CD14-positive monocyte (primary cell): ENCODE measurements around the gene MSI2. TPM values are rescaled to one million over a fixed set of nuclear protein-coding genes. Genes with fewer than 3 reads are reported as not detected.

Experiments
- DNase-seq, 3 donors: peaks; one replicate each; pipeline ENCODE4 v3.0.0-alpha.2; 2011 to 2022
- H2AFZ ChIP-seq: 2 replicates; pipeline ENCODE4 v1.6.0; 2012; ENCODE audit warnings: mild to moderate bottlenecking, low read depth, low read length, inconsistent platforms; ENCODE audit not compliant: insufficient read depth, poor library complexity, severe bottlenecking
- H3K27ac ChIP-seq, 2 donors: 1 replicate in 1 of 2; 2 replicates in 1 of 2; pipeline ENCODE4 v1.5.1; 2012 to 2013; ENCODE audit warnings: low read length in 2 of 2, control low read depth in 1 of 2, inconsistent platforms in 1 of 2, low read depth in 1 of 2, mild to moderate bottlenecking in 1 of 2
- H3K27me3 ChIP-seq, 2 donors: one replicate each; pipeline versions ENCODE4 v1.6.0 to v1.6.1; 2011 to 2013; ENCODE audit warnings: low read length in 2 of 2; ENCODE audit not compliant: control insufficient read depth in 2 of 2, insufficient read depth in 2 of 2
- H3K36me3 ChIP-seq, 2 donors: replicated peaks in 1 of 2; 1 replicate in 1 of 2; 2 replicates in 1 of 2; pipeline versions ENCODE4 v1.5.1 to v1.6.1; 2012 to 2013; ENCODE audit warnings: low read length in 2 of 2, control low read depth in 1 of 2, inconsistent platforms in 1 of 2, mild to moderate bottlenecking in 1 of 2; ENCODE audit not compliant: insufficient read depth in 2 of 2, control insufficient read depth in 1 of 2
- H3K4me1 ChIP-seq, 2 donors: 1 replicate in 1 of 2; 2 replicates in 1 of 2; pipeline versions ENCODE4 v1.5.1 to v1.6.1; 2012 to 2013; ENCODE audit warnings: low read length in 2 of 2, control low read depth in 1 of 2, inconsistent platforms in 1 of 2, mild to moderate bottlenecking in 1 of 2, moderate library complexity in 1 of 2; ENCODE audit not compliant: insufficient read depth in 2 of 2, control insufficient read depth in 1 of 2
- H3K4me2 ChIP-seq: replicated peaks from 2 replicates; pipeline ENCODE3; 2012; ENCODE audit warnings: low read length, moderate library complexity, mild to moderate bottlenecking; ENCODE audit not compliant: poor library complexity, severe bottlenecking; ENCODE audit errors: extremely low read depth
- H3K4me3 ChIP-seq, 3 experiments: fragments of 200-600 bp in 1 of 3; sonication (generic) in 1 of 3; replicated peaks in 1 of 3; 1 replicate in 2 of 3; 2 replicates in 1 of 3; pipeline ENCODE4 v1.5.1; 2011 to 2013; ENCODE audit warnings: low read length in 3 of 3, mild to moderate bottlenecking in 3 of 3, control low read depth in 2 of 3, low read depth in 2 of 3, inconsistent platforms in 1 of 3, moderate library complexity in 1 of 3
- H3K79me2 ChIP-seq: 2 replicates; pipeline ENCODE4 v1.6.0; 2012; ENCODE audit warnings: mild to moderate bottlenecking, control low read depth, inconsistent platforms, low read length, moderate library complexity; ENCODE audit not compliant: insufficient read depth
- H3K9ac ChIP-seq: 2 replicates; pipeline ENCODE4 v1.6.0; 2017; ENCODE audit warnings: low read length, mild to moderate bottlenecking; ENCODE audit not compliant: insufficient read depth, poor library complexity, severe bottlenecking
- H3K9me3 ChIP-seq, 2 donors: replicated peaks in 1 of 2; 1 replicate in 1 of 2; 2 replicates in 1 of 2; pipeline versions ENCODE4 v1.5.1 to v1.6.1; 2012 to 2013; ENCODE audit warnings: low read length in 2 of 2, control low read depth in 1 of 2; ENCODE audit not compliant: control insufficient read depth in 1 of 2, insufficient read depth in 1 of 2
- H4K20me1 ChIP-seq: 2 replicates; pipeline ENCODE4 v1.6.0; 2012; ENCODE audit warnings: mild to moderate bottlenecking, low read length, control low read depth, moderate library complexity; ENCODE audit not compliant: insufficient read depth
- H3K27ac Mint-ChIP-seq, 7 donors: one replicate each; pipeline ENCODE4 v1.8.0; 2020; ENCODE audit warnings: mild to moderate bottlenecking in 7 of 7, mixed read lengths in 7 of 7, moderate library complexity in 6 of 7, inconsistent platforms in 2 of 7
- H3K27me3 Mint-ChIP-seq, 3 donors: one replicate each; pipeline ENCODE4 v1.8.0; 2021 to 2022; ENCODE audit warnings: low read depth in 3 of 3, mild to moderate bottlenecking in 3 of 3, mixed read lengths in 3 of 3, moderate library complexity in 3 of 3, inconsistent platforms in 1 of 3
- H3K36me3 Mint-ChIP-seq, 2 donors: one replicate each; pipeline ENCODE4 v1.8.0; 2020; ENCODE audit warnings: mixed read lengths in 2 of 2, inconsistent platforms in 1 of 2, mild to moderate bottlenecking in 1 of 2
- H3K4me1 Mint-ChIP-seq: one replicate; pipeline ENCODE4 v1.8.0; 2020; ENCODE audit warnings: mild to moderate bottlenecking, mixed read lengths
- H3K4me3 Mint-ChIP-seq, 2 donors: one replicate each; pipeline ENCODE4 v1.8.0; 2020; ENCODE audit warnings: mild to moderate bottlenecking in 2 of 2, mixed read lengths in 2 of 2, moderate library complexity in 1 of 2
- H3K9me3 Mint-ChIP-seq, 7 donors: one replicate each; pipeline ENCODE4 v1.8.0; 2020 to 2022; ENCODE audit warnings: mixed read lengths in 7 of 7, mild to moderate bottlenecking in 6 of 7, moderate library complexity in 6 of 7, inconsistent platforms in 2 of 7
- WGBS: methylation state at CpG from one replicate; pipeline ENCODE4 v1.1.5; 2013; ENCODE audit warnings: missing lambda C conversion rate; ENCODE audit not compliant: insufficient coverage; 5-methylcytosine and 5-hydroxymethylcytosine counted together
- intact Hi-C, 2 donors: fragments of 100-400 bp; cut with micrococcal nuclease; formaldehyde crosslinking; loops; one replicate each; pipeline versions ENCODE4 v1.15.0 to v1.15.1; 2023
- polyA plus RNA-seq, 3 donors: library from polyadenylated mRNA; depleted of rRNA in 1 of 3; unstranded in 2 of 3; stranded (reverse) in 1 of 3; fragments of 300-500 nt in 2 of 3; fragments of >200 nt in 1 of 3; fragmentation: Illumina TruSeq in 2 of 3; gene quantifications; 1 replicate in 2 of 3; 2 replicates in 1 of 3; pipeline ENCODE4 v1.2.3, GENCODE V29; 2012 to 2021
- TF ChIP-seq, protein P1 (sequence below): fragments of 200-600 bp; IDR thresholded peaks from one replicate; pipeline ENCODE4 v1.8.0; 2022; ENCODE audit warnings: antibody characterized with exemption, mild to moderate bottlenecking

MSI2 gene
- polyA plus RNA-seq, 3 donors, result 0.20 to 6.6 (median 0.37) TPM

DNA sequence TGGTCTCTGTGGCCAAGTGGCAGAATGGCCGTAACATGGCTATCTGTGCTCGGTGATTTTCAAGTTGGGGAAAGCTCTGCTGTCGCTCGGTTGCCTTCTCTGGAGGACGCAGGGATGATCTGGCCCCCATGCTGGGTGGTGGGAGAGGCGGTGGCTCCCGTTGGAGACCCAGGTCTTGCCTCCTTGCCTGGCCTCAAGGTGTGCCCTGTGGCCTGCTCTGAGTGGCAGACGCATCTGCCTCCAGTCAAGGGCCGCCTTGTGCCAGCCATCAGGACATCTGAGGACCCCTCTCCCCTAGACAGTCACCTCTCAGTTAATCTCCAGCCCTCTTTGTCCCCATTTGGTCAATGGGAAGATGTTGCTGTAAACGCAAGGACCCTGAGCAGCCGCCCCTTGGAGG is 322.9 kb downstream of the MSI2 start:
- peaks cover 0 to 2% (median 0%) of the 10 kb centered on the region in 3 donors for H3K27me3 Mint-ChIP-seq
- H3K27ac Mint-ChIP-seq, result no peak overlapping the region
- Histone ChIP-seq H4K20me1 (no peaks in the 10 kb centered on the region), H3K36me3 (no peaks in the 10 kb centered on the region), H3K27me3 (no peaks in the 10 kb centered on the region), H2AFZ (no peak overlapping the region), H3K27ac (no peak overlapping the region), H3K79me2 (no peaks in the 10 kb centered on the region), H3K9ac (no peak overlapping the region), H3K4me1 (peaks cover 22 to 23% of the 10 kb centered on the region in 2 donors), H3K9me3 (no peaks in the 10 kb centered on the region), H3K4me2 (no peak overlapping the region), H3K4me3 (no peak overlapping the region)
- intact Hi-C loops, result no loop called here
- peaks cover 24% of the 10 kb centered on the region for H3K4me1 Mint-ChIP-seq
- DNase-seq, result no peak
- H3K4me3 Mint-ChIP-seq, result no peak overlapping the region
- H3K9me3 Mint-ChIP-seq, result no peaks in the 10 kb centered on the region
- WGBS, result 93% methylated on average over 9 of the region's 11 CpGs
- TF ChIP-seq, protein P1, sequence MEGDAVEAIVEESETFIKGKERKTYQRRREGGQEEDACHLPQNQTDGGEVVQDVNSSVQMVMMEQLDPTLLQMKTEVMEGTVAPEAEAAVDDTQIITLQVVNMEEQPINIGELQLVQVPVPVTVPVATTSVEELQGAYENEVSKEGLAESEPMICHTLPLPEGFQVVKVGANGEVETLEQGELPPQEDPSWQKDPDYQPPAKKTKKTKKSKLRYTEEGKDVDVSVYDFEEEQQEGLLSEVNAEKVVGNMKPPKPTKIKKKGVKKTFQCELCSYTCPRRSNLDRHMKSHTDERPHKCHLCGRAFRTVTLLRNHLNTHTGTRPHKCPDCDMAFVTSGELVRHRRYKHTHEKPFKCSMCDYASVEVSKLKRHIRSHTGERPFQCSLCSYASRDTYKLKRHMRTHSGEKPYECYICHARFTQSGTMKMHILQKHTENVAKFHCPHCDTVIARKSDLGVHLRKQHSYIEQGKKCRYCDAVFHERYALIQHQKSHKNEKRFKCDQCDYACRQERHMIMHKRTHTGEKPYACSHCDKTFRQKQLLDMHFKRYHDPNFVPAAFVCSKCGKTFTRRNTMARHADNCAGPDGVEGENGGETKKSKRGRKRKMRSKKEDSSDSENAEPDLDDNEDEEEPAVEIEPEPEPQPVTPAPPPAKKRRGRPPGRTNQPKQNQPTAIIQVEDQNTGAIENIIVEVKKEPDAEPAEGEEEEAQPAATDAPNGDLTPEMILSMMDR, result no peak
- H3K36me3 Mint-ChIP-seq, result no peaks in the 10 kb centered on the region

DNA sequence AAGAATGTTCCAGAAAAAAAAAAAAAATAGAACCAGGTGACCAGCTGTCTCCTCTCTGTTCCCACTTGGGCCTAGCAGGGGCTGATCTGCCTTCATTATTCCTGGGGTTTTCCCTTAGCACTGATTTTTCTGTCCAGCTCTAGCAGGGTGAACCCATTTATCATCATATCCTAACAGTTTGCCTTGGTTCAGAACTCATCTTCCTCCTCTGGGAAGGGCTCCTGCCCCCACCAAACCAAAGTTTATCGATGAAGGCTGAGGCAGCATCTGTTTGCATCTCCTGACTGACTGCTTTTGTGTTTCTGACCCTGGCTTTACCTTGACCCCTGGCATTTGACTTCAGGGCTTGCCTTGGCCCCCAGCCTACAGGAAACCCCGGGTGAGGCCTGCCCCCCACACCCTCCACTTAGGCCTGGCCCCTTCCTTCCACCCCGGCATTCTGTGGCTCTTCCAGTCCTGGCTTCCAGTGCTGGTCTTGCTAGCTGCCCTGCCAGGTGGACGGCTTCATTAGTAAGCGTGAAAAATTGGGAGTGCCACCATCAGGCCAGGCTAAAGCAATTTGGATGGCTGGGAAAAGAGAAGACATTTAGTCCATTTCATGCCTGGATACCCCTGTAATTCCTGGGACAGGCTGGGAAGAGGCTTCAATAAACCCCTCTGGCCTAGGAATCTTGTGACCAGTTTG is 323.9 kb downstream of the MSI2 start:
- intact Hi-C loops, result no loop called here
- Histone ChIP-seq H3K27ac (no peak overlapping the region), H2AFZ (no peak overlapping the region), H3K4me3 (no peak overlapping the region), H3K36me3 (no peaks in the 10 kb centered on the region), H3K27me3 (no peaks in the 10 kb centered on the region), H4K20me1 (no peaks in the 10 kb centered on the region), H3K9me3 (no peaks in the 10 kb centered on the region), H3K9ac (no peak overlapping the region), H3K4me1 (peaks cover 22 to 23% of the 10 kb centered on the region in 2 donors), H3K79me2 (no peaks in the 10 kb centered on the region), H3K4me2 (no peak overlapping the region)
- H3K4me1 Mint-ChIP-seq, result peaks cover 24% of the 10 kb centered on the region
- H3K9me3 Mint-ChIP-seq, result no peaks in the 10 kb centered on the region
- no peak overlapping the region for H3K27ac Mint-ChIP-seq
- WGBS, result 57% methylated on average over 3 of the region's 5 CpGs
- H3K36me3 Mint-ChIP-seq, result no peaks in the 10 kb centered on the region
- H3K27me3 Mint-ChIP-seq, result peaks cover 0 to 2% (median 0%) of the 10 kb centered on the region in 3 donors
- no peak overlapping the region for H3K4me3 Mint-ChIP-seq
- TF ChIP-seq, protein P1, result no peak
- DNase-seq, result no peak
